ENCODE measurements around the gene NUP160.
"Not testable (repeated sequence)": the region's sequence is repeated elsewhere in the genome, so short reads cannot be mapped to it uniquely, and the experiment has no call there.

NUP160 gene

DNA sequence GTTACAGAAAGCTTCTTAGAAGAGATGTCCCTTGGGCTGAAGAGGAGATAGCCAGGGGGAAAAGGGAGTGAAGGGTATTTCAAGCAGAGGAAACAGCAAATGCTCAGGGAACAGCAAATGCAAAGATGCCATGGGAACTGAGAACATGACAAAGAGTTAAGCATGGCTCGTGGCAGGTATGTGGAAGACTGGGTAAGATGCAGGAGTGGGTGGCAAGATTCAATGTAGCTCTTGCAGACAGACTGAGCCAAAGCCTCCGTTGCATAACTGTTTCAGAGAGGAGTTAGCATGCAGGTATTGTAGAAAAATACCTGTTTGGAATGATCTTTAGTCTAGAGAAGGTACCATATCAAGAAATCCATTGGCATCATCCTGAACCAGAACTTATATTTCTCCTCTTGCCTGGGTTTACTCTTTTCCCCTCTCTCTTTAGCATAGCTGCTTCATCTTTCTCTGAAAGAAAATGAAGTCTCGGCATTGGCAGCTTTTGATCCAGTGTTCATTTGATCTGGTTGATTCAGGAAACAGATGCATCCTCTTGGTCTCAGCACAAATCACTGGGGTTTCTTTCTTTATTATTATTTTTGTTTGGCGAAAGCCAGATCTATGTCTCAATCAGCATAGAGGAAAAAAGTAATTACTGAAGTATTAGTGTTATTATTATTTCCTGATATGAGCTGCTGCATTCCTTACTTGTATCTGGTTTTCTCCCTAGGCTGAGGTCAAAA is 41.7 kb upstream of the NUP160 start:
- H3K36me3 ChIP-seq: no peaks in the 10 kb centered on the region

DNA sequence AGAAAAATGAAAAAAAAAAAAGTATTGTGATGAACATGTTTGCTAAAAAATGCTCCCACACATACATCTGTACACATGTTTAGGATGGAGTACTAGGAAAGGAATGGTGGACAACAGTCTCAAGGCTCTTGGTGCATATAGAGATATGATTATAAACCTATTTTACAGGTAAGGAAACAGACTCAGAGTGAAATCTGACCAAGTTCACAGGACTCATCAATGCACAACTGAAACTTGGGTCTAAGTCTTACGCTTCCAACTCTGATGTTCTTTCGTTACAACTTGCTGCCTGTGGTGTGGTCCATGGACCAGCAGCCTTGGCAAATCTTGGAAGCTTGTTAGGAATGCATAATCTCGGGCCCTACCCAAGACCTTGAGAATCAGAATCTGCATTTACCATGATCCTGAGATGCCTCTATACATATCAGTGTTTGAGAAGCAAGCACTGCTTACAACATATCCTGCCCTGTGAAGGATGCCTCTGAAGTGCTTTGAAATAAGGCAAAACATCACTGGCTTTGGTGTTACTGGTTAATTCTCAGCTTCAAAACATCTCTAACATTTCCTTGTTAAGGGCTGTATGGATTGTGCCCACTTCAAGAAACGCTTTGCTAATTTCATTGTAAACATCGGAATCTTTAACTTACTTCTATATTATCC is 39.9 kb upstream of the NUP160 start:
- DNase-seq: no peak
- H3K27ac ChIP-seq: no peak overlapping the region
- no peaks in the 10 kb centered on the region for H3K36me3 ChIP-seq
- intact Hi-C loops (cut with DNase I; ENCODE audit: low total_unique reads): no loop called here
- no peak overlapping the region for H3K4me3 ChIP-seq
- H3K9me3 ChIP-seq: no peaks in the 10 kb centered on the region
- TF ChIP-seq, protein P1, sequence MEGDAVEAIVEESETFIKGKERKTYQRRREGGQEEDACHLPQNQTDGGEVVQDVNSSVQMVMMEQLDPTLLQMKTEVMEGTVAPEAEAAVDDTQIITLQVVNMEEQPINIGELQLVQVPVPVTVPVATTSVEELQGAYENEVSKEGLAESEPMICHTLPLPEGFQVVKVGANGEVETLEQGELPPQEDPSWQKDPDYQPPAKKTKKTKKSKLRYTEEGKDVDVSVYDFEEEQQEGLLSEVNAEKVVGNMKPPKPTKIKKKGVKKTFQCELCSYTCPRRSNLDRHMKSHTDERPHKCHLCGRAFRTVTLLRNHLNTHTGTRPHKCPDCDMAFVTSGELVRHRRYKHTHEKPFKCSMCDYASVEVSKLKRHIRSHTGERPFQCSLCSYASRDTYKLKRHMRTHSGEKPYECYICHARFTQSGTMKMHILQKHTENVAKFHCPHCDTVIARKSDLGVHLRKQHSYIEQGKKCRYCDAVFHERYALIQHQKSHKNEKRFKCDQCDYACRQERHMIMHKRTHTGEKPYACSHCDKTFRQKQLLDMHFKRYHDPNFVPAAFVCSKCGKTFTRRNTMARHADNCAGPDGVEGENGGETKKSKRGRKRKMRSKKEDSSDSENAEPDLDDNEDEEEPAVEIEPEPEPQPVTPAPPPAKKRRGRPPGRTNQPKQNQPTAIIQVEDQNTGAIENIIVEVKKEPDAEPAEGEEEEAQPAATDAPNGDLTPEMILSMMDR (IDR thresholded peaks at IDR 0.05): no peak
- no peaks in the 10 kb centered on the region for H3K27me3 ChIP-seq
- no peaks in the 10 kb centered on the region for H3K4me1 ChIP-seq

More for the DNA sequence above, 41.7 kb upstream of the NUP160 start:
- H3K27me3 ChIP-seq: no peaks in the 10 kb centered on the region
- H3K9me3 ChIP-seq: no peaks in the 10 kb centered on the region
- no peak overlapping the region for H3K4me3 ChIP-seq
- no peak overlapping the region for H3K27ac ChIP-seq
- TF ChIP-seq, protein P1 (IDR thresholded peaks at IDR 0.05): no peak
- DNase-seq: no peak
- intact Hi-C loops (cut with DNase I; ENCODE audit: low total_unique reads): no loop called here
- H3K4me1 ChIP-seq: no peaks in the 10 kb centered on the region

DNA sequence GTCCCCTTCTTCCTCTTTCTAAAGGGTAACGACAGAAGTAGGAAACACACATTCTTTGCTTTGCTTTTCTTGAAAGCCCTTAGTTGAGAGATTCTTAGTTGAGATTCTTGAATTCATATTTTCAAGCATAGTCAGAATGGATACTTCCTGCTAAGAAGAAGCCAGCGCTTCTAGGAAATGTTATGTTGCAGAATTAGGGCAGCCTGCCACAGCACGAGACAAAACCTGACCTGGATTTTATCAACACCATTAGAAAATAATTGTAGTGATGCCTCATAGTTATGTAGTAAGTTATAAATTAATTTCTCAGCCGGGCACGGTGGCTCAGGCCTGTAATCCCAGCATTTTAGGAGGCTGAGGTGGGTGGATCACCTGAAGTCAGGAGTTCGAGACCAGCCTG is 37.9 kb upstream of the NUP160 start:
- H3K4me1 ChIP-seq: no peaks in the 10 kb centered on the region
- TF ChIP-seq, protein P1 (IDR thresholded peaks at IDR 0.05): no peak
- H3K27ac ChIP-seq: no peak overlapping the region
- H3K27me3 ChIP-seq: no peaks in the 10 kb centered on the region
- H3K36me3 ChIP-seq: no peaks in the 10 kb centered on the region
- intact Hi-C loops (cut with DNase I; ENCODE audit: low total_unique reads): no loop called here
- H3K9me3 ChIP-seq: no peaks in the 10 kb centered on the region
- peak; percentile 51 to 75 for DNase-seq
- no peak overlapping the region for H3K4me3 ChIP-seq

DNA sequence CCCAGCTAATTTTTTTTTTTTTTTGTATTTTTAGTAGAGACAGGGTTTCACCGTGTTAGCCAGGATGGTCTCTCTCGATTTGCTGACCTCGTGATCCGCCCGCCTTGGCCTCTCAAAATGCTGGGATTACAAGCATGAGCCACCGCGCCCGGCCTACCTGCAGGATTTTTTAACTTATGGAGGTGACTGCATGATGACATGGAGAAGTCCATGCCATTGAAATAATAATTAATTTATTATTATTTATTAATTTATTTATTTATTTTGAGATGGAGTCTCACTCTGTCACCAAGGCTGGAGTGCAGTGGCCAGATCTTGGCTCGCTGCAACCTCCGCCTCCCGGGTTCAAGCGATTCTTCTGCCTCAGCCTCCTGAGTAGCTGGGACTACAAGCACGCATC is 34.3 kb upstream of the NUP160 start:
- intact Hi-C loops (cut with DNase I; ENCODE audit: low total_unique reads); H3K36me3 ChIP-seq; H3K9me3 ChIP-seq; H3K27ac ChIP-seq; H3K4me1 ChIP-seq; H3K27me3 ChIP-seq; H3K4me3 ChIP-seq; DNase-seq: not testable (repeated sequence)

DNA sequence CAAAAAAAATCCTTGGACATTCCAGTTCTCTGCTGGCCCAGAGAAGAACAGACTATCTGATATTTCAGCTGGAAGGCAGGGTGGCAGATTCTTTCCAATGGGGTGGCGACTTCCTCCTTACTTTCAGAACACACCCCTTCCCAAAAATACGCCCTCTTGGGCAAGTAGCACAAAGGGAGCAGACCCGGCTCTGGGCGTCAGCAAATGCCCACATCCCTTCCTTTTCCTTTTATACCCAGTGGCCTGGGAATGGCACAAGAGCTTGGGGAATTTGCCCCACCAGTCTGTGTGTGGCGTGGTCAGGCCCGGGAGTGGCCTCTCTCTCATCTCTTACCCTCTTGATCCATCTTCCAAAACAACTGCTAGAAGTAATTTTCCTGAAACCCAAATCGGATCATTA is 33.0 kb upstream of the NUP160 start:
- no peak overlapping the region for H3K27ac ChIP-seq
- intact Hi-C loops (cut with DNase I; ENCODE audit: low total_unique reads): no loop called here
- TF ChIP-seq, protein P1 (IDR thresholded peaks at IDR 0.05): no peak
- no peaks in the 10 kb centered on the region for H3K27me3 ChIP-seq
- H3K9me3 ChIP-seq: peaks cover 0 to 3% (median 1%) of the 10 kb centered on the region in 3 donors
- H3K4me3 ChIP-seq: no peak overlapping the region
- no peaks in the 10 kb centered on the region for H3K4me1 ChIP-seq
- DNase-seq: peak; percentile 51 to 71
- H3K36me3 ChIP-seq: no peaks in the 10 kb centered on the region

Measured in tibial artery (tissue), 4 donors.